ENCODE data around the gene CARD10.

DNA sequence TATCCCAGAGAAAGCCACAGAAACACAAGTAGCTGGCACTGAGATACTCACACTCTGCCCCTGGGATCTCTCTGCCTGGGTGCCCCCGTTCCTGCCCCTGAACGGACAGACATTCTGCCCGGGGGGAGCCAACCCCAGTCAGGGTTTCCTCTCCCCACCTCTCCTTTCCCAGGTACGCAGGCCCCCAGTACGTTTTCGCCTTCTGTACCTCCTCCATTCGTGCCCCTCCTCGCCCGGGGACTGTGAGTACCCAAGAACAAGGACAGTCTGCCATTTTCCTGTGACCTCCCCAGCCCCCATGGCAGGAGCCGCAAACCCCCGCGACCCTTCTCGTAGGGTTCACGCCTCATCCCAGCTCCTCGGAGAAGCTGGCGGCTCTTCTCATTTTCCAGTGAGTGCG lies 62.9 kb downstream of the CARD10 start:
- TF ChIP-seq, protein P1, sequence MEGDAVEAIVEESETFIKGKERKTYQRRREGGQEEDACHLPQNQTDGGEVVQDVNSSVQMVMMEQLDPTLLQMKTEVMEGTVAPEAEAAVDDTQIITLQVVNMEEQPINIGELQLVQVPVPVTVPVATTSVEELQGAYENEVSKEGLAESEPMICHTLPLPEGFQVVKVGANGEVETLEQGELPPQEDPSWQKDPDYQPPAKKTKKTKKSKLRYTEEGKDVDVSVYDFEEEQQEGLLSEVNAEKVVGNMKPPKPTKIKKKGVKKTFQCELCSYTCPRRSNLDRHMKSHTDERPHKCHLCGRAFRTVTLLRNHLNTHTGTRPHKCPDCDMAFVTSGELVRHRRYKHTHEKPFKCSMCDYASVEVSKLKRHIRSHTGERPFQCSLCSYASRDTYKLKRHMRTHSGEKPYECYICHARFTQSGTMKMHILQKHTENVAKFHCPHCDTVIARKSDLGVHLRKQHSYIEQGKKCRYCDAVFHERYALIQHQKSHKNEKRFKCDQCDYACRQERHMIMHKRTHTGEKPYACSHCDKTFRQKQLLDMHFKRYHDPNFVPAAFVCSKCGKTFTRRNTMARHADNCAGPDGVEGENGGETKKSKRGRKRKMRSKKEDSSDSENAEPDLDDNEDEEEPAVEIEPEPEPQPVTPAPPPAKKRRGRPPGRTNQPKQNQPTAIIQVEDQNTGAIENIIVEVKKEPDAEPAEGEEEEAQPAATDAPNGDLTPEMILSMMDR (conservative IDR thresholded peaks at IDR 0.05 in 1 of 2, IDR thresholded peaks at IDR 0.05 in 1 of 2; ENCODE audit: extremely low read depth in 1 of 2, insufficient read depth in 1 of 2, low read depth in 1 of 2, low read length in 2 of 2), result no peak
- no peak for TF ChIP-seq EZH2 (IDR thresholded peaks at IDR 0.05; ENCODE audit: borderline replicate concordance, low read length)

Data from mammary epithelial cell (primary cell).